Endothelial cell of umbilical vein (primary cell): ENCODE results near the gene RXFP3. TPM values are rescaled to one million over a fixed set of nuclear protein-coding genes. Genes with fewer than 3 reads are reported as not detected.

Experiments used
- BruUV-seq: library from RNA; stranded (reverse); fragments of 400-500 nt; replicated peaks from 2 replicates; lab custom pipeline; 2021; lab: Mats Ljungman, UMichigan
- CTCF ChIA-PET: fragments of 300-600, 350-600 bp; sonication (Branson Sonifier 250); formaldehyde crosslinking; loops from one replicate; lab custom pipeline; 2021; ENCODE audit warnings: antibody characterized with exemption, inconsistent platforms; lab: Charles Lee
- POLR2A ChIA-PET: fragments of 300-600, 350-600 bp; sonication (Branson Sonifier 250); formaldehyde crosslinking; loops from one replicate; lab custom pipeline; 2021; ENCODE audit warnings: antibody characterized with exemption, inconsistent platforms; lab: Charles Lee
- DNase-seq: peaks from one replicate; pipeline ENCODE4 v3.0.0-alpha.2; 2011; ENCODE audit warnings: low read depth, low spot score
- FAIRE-seq: peaks from 2 replicates; lab custom pipeline; 2011; peaks lifted over from hg19 to GRCh38; lab: Jason Lieb, UNC
- H2AFZ ChIP-seq: 2 replicates; pipeline ENCODE4 v1.6.0; 2012; ENCODE audit warnings: low read depth, low read length, control low read depth, inconsistent platforms
- H3K27ac ChIP-seq: 2 replicates; pipeline ENCODE4 v1.5.1; 2011; ENCODE audit warnings: low read depth, mild to moderate bottlenecking, control low read depth, low read length, moderate library complexity; ENCODE audit not compliant: insufficient read depth
- H3K27me3 ChIP-seq, 2 experiments: 2 replicates each; pipeline versions ENCODE4 v1.6.0 to v1.6.1; 2011; ENCODE audit warnings: low read length in 2 of 2, mixed read lengths in 1 of 2; ENCODE audit not compliant: control insufficient read depth in 2 of 2, insufficient read depth in 2 of 2
- H3K36me3 ChIP-seq, 2 experiments: 2 replicates in 1 of 2; 3 replicates in 1 of 2; pipeline ENCODE4 v1.5.1; 2011; ENCODE audit warnings: low read length in 2 of 2, mild to moderate bottlenecking in 1 of 2, moderate library complexity in 1 of 2; ENCODE audit not compliant: control insufficient read depth in 2 of 2, insufficient read depth in 2 of 2; ENCODE audit errors: extremely low read depth in 1 of 2
- H3K4me1 ChIP-seq: 3 replicates; pipeline ENCODE4 v1.5.1; 2011; ENCODE audit warnings: mild to moderate bottlenecking, low read length; ENCODE audit not compliant: control insufficient read depth, insufficient read depth; ENCODE audit errors: extremely low read depth
- H3K4me2 ChIP-seq: 2 replicates; pipeline ENCODE4 v1.6.1; 2011; ENCODE audit warnings: low read length, control low read depth, mixed read lengths; ENCODE audit not compliant: insufficient read depth
- H3K4me3 ChIP-seq, 3 experiments: fragments of 200-600 bp in 1 of 3; sonication (generic), shearing (Covaris generic) in 1 of 3; replicated peaks in 1 of 3; 2 replicates each; pipeline ENCODE4 v1.5.1; 2011 to 2016; ENCODE audit warnings: control low read depth in 3 of 3, low read length in 3 of 3, mild to moderate bottlenecking in 2 of 3, inconsistent platforms in 1 of 3, low read depth in 1 of 3, moderate library complexity in 1 of 3; ENCODE audit not compliant: insufficient read depth in 1 of 3
- H3K79me2 ChIP-seq: 2 replicates; pipeline ENCODE4 v1.6.0; 2012; ENCODE audit warnings: low read length, inconsistent platforms; ENCODE audit not compliant: control insufficient read depth, insufficient read depth
- H3K9ac ChIP-seq: replicated peaks from 2 replicates; pipeline ENCODE3; 2011; ENCODE audit warnings: low read length, control low read depth; ENCODE audit not compliant: insufficient read depth; ENCODE audit errors: extremely low read depth
- H3K9me1 ChIP-seq: replicated peaks from 3 replicates; pipeline ENCODE4 v1.6.0; 2011; ENCODE audit warnings: mild to moderate bottlenecking, low read length; ENCODE audit not compliant: control insufficient read depth, insufficient read depth; ENCODE audit errors: extremely low read depth
- H3K9me3 ChIP-seq: replicated peaks from 2 replicates; pipeline ENCODE4 v1.5.1; 2012; ENCODE audit warnings: low read length, inconsistent platforms; ENCODE audit not compliant: control insufficient read depth, insufficient read depth
- H4K20me1 ChIP-seq: replicated peaks from 2 replicates; pipeline ENCODE3; 2011; ENCODE audit warnings: mild to moderate bottlenecking, low read length; ENCODE audit not compliant: control insufficient read depth, insufficient read depth; ENCODE audit errors: extremely low read depth
- CTCF ChIP-seq, 2 donors: IDR thresholded peaks; 1 replicate in 1 of 2; 2 replicates in 1 of 2; pipeline ENCODE4 v1.5.1; 2011; ENCODE audit warnings: low read length in 2 of 2, mild to moderate bottlenecking in 2 of 2, moderate library complexity in 2 of 2, control low read depth in 1 of 2, inconsistent platforms in 1 of 2, low read depth in 1 of 2; ENCODE audit not compliant: insufficient read depth in 1 of 2; ENCODE audit errors: extremely low read depth in 1 of 2
- EZH2 ChIP-seq: IDR thresholded peaks from 2 replicates; pipeline ENCODE4 v1.6.1; 2012; ENCODE audit warnings: borderline replicate concordance, low read depth, mild to moderate bottlenecking, moderate library complexity, low read length, inconsistent platforms; ENCODE audit not compliant: severe bottlenecking
- FOS ChIP-seq: IDR thresholded peaks from 2 replicates; pipeline ENCODE4 v1.6.1; 2011; ENCODE audit warnings: mild to moderate bottlenecking, low read length, moderate library complexity, borderline replicate concordance; ENCODE audit not compliant: insufficient read depth
- GATA2 ChIP-seq: IDR thresholded peaks from 2 replicates; pipeline ENCODE4 v1.7.0; 2011; ENCODE audit warnings: low read depth, mild to moderate bottlenecking, moderate library complexity, mixed read lengths, low read length; ENCODE audit not compliant: insufficient read length, insufficient read depth
- JUN ChIP-seq: IDR thresholded peaks from 2 replicates; pipeline ENCODE4 v1.6.1; 2011; ENCODE audit warnings: borderline replicate concordance, low read depth; ENCODE audit not compliant: insufficient read length, insufficient read depth
- MAX ChIP-seq: IDR thresholded peaks from 2 replicates; pipeline ENCODE4 v1.6.1; 2011; ENCODE audit not compliant: insufficient read depth, insufficient read length
- MYC ChIP-seq: IDR thresholded peaks from one replicate; pipeline ENCODE4 v1.6.1; 2011; ENCODE audit warnings: mild to moderate bottlenecking, low read depth, low read length
- POLR2A ChIP-seq: IDR thresholded peaks from 2 replicates; pipeline ENCODE4 v1.6.1; 2012; ENCODE audit warnings: low read depth, mild to moderate bottlenecking, control low read depth, low read length
- POLR2AphosphoS5 ChIP-seq: IDR thresholded peaks from 2 replicates; pipeline ENCODE4 v1.6.1; 2012; ENCODE audit warnings: low read depth, mild to moderate bottlenecking, control low read depth, low read length, moderate library complexity; ENCODE audit not compliant: insufficient read depth
- dilution Hi-C: fragments of 300-500 bp; cut with MboI; formaldehyde crosslinking; loops from one replicate; pipeline ENCODE4 v1.15.0; 2019; ENCODE audit warnings: low sequenced_read_pairs; ENCODE audit not compliant: extremely low pct_ligation_motif_present
- intact Hi-C: fragments of 100-400 bp; cut with micrococcal nuclease; formaldehyde crosslinking; loops from one replicate; pipeline ENCODE4 v1.10.0; 2022
- polyA plus RNA-seq, 4 experiments: library from polyadenylated mRNA; depleted of rRNA in 3 of 4; stranded (reverse) in 3 of 4; unstranded in 1 of 4; fragments of >200 nt; gene quantifications; 2 replicates each; pipeline versions ENCODE4 v1.2.1 to v1.2.3, GENCODE V29; 2011 to 2012; ENCODE audit warnings: missing spikeins in 1 of 4
- total RNA-seq: library from RNA; stranded (reverse); gene quantifications from 2 replicates; pipeline ENCODE4 v1.2.3, GENCODE V29; 2021

The RXFP3 gene
- total and polyA plus RNA-seq, 2 donors (not counting 3 experiments of a cell fraction or from before 2014, with no cell fraction given), result not detected

- no peaks in the 10 kb centered on the region for H4K20me1 ChIP-seq
- ChIA-PET POLR2A (no interaction called here), CTCF (interaction anchor here (2.5 kb wide), 1 partner anchor 349 kb away, joined by 10 read pairs; no protein-coding TSS in a partner anchor)
- TF ChIP-seq MAX, result no peak
- TF ChIP-seq EZH2, result no peak
- TF ChIP-seq GATA2, result no peak
- TF ChIP-seq POLR2AphosphoS5, result no peak
- no peak for TF ChIP-seq FOS
- no peak for TF ChIP-seq CTCF (IDR thresholded peaks at IDR 0.05; ENCODE audit: extremely low read depth in 1 of 2, insufficient read depth in 1 of 2, low read depth in 1 of 2, low read length in 2 of 2)
- no peak for TF ChIP-seq MYC
- no peak for TF ChIP-seq POLR2A
- no peak for TF ChIP-seq JUN
- no peak overlapping the region for H3K9ac ChIP-seq
- intact Hi-C loops (no loop called here), dilution Hi-C loops (no loop called here)
- H3K27me3 ChIP-seq, result peaks cover 42 to 49% of the 10 kb centered on the region in 2 experiments
- FAIRE-seq (no peak), DNase-seq (no peak)
- H3K27ac ChIP-seq, result no peak overlapping the region
- no peak overlapping the region for H3K4me3 ChIP-seq
- peaks cover 14% of the 10 kb centered on the region for H3K4me1 ChIP-seq
- no peak overlapping the region for H2AFZ ChIP-seq
- BruUV-seq, result no TSS peak
- H3K9me3 ChIP-seq, result no peaks in the 10 kb centered on the region
- no peaks in the 10 kb centered on the region for H3K79me2 ChIP-seq
- no peaks in the 10 kb centered on the region for H3K36me3 ChIP-seq
- H3K4me2 ChIP-seq, result no peak overlapping the region
- no peaks in the 10 kb centered on the region for H3K9me1 ChIP-seq
These were observed 2.3 kb downstream of the RXFP3 start for GRCh38 chr5:33938507-33938796.
